PC-9 (cell line): ENCODE data around the gene MRPL14. TPM values are rescaled to one million over a fixed set of nuclear protein-coding genes. Genes with fewer than 3 reads are reported as not detected.

ENCODE experiments used
- Bru-seq: library from RNA; stranded (reverse); fragments of 400-500 nt; gene quantifications from one replicate; lab custom pipeline; 2021; lab: Mats Ljungman, UMichigan
- BruChase-seq, 2 experiments: library from RNA; stranded (reverse); fragments of 400-500 nt; gene quantifications; one replicate each; lab custom pipeline; 2021; lab: Mats Ljungman, UMichigan
- BruUV-seq: library from RNA; stranded (reverse); fragments of 400-500 nt; replicated peaks from 2 replicates; lab custom pipeline; 2021; lab: Mats Ljungman, UMichigan
- CTCF ChIA-PET: fragments of 300-600 bp; sonication (Branson Sonifier 250); formaldehyde crosslinking; loops from one replicate; lab custom pipeline; 2022; ENCODE audit warnings: antibody characterized with exemption; lab: Charles Lee
- POLR2A ChIA-PET: fragments of 300-600 bp; sonication (Branson Sonifier 250); formaldehyde crosslinking; loops from one replicate; lab custom pipeline; 2022; ENCODE audit warnings: antibody characterized with exemption; ENCODE audit not compliant: unreplicated experiment; lab: Charles Lee
- DNase-seq, 2 experiments: peaks; one replicate each; pipeline versions ENCODE4 v3.0.0 to v3.0.0-alpha.2; 2015 to 2022; ENCODE audit warnings: mixed read lengths in 1 of 2
- H2AFZ ChIP-seq: fragments of 200-600 bp; sonication (generic); 2 replicates; pipeline ENCODE4 v1.8.1; 2017; ENCODE audit warnings: antibody characterized with exemption
- H3F3A ChIP-seq: fragments of 200-600 bp; sonication (generic); 2 replicates; pipeline ENCODE4 v1.8.1; 2017; ENCODE audit warnings: antibody characterized with exemption, mild to moderate bottlenecking, low read depth; ENCODE audit not compliant: insufficient read depth
- H3K27ac ChIP-seq: fragments of 200-600 bp; sonication (generic); 2 replicates; pipeline ENCODE4 v1.6.1; 2016; ENCODE audit warnings: mixed run types
- H3K27me3 ChIP-seq: fragments of 200-600 bp; sonication (generic); 2 replicates; pipeline ENCODE4 v1.6.1; 2016; ENCODE audit warnings: low read depth, mixed run types; ENCODE audit not compliant: insufficient read depth
- H3K36me3 ChIP-seq: fragments of 200-600 bp; sonication (generic); 2 replicates; pipeline ENCODE4 v1.6.1; 2016; ENCODE audit warnings: low read depth, mixed run types
- H3K4me1 ChIP-seq: fragments of 200-600 bp; sonication (generic); replicated peaks from 2 replicates; pipeline ENCODE4 v1.6.1; 2016; ENCODE audit warnings: mixed run types; ENCODE audit not compliant: insufficient read depth
- H3K4me2 ChIP-seq: fragments of 200-600 bp; sonication (generic); 2 replicates; pipeline ENCODE4 v1.6.1; 2017; ENCODE audit warnings: mixed run types
- H3K4me3 ChIP-seq: fragments of 200-600 bp; sonication (generic); 2 replicates; pipeline ENCODE4 v1.6.1; 2016; ENCODE audit warnings: mixed run types
- H3K79me2 ChIP-seq: fragments of 200-600 bp; sonication (generic); 2 replicates; pipeline ENCODE4 v1.6.1; 2017; ENCODE audit warnings: low read depth, mixed run types
- H3K9me2 ChIP-seq: fragments of 200-600 bp; sonication (generic); 2 replicates; pipeline ENCODE4 v1.8.1; 2017; ENCODE audit warnings: mild to moderate bottlenecking; ENCODE audit not compliant: insufficient read depth
- H3K9me3 ChIP-seq: fragments of 200-600 bp; sonication (generic); 2 replicates; pipeline ENCODE4 v1.8.1; 2016; ENCODE audit warnings: low read depth; ENCODE audit not compliant: insufficient read depth
- H4K20me1 ChIP-seq: fragments of 200-600 bp; sonication (generic); 2 replicates; pipeline ENCODE4 v1.8.1; 2017; ENCODE audit not compliant: insufficient read depth
- EZH2 ChIP-seq: fragments of 200-600 bp; sonication (generic); IDR thresholded peaks from 2 replicates; pipeline ENCODE4 v1.8.0; 2017; ENCODE audit warnings: antibody characterized with exemption, low read depth
- intact Hi-C: fragments of 100-400 bp; cut with micrococcal nuclease; formaldehyde crosslinking; loops from one replicate; pipeline ENCODE4 v1.10.0; 2022; ENCODE audit not compliant: unreplicated experiment
- long read RNA-seq: library from polyadenylated mRNA; stranded (forward); transcript quantifications from one replicate; pipeline ENCODE4 v2.0.0, GENCODE V29; 2022
- total RNA-seq: library from RNA; stranded (reverse); gene quantifications from 2 replicates; pipeline ENCODE4 v1.2.3, GENCODE V29; 2021
- TF ChIP-seq, protein P1 (sequence below): fragments of 200-600 bp; sonication (generic); conservative IDR thresholded peaks from 2 replicates; pipeline ENCODE4 v1.6.1; 2017; ENCODE audit warnings: mixed run types, antibody characterized with exemption, mild to moderate bottlenecking, moderate library complexity

MRPL14 gene
- total RNA-seq (96.3 and 97.9 TPM in 2 replicates), Bru-seq, nascent RNA (percentile 94 among the genes with signal in this experiment), BruChase-seq, experiment 1, labeled RNA remaining after a 2-hour chase (percentile 87 among the genes with signal in this experiment), BruChase-seq, experiment 2, labeled RNA remaining after a 6-hour chase (percentile 91 among the genes with signal in this experiment)
- long read RNA-seq, transcript MRPL14-201 (3 exons, 959 nt) = major isoform, 306 of 330 reads
- long read RNA-seq, partial matches to known transcripts = 14 of 330 reads
- long read RNA-seq, other reads (novel, unspliced or antisense) = 10 of 330 reads

DNA sequence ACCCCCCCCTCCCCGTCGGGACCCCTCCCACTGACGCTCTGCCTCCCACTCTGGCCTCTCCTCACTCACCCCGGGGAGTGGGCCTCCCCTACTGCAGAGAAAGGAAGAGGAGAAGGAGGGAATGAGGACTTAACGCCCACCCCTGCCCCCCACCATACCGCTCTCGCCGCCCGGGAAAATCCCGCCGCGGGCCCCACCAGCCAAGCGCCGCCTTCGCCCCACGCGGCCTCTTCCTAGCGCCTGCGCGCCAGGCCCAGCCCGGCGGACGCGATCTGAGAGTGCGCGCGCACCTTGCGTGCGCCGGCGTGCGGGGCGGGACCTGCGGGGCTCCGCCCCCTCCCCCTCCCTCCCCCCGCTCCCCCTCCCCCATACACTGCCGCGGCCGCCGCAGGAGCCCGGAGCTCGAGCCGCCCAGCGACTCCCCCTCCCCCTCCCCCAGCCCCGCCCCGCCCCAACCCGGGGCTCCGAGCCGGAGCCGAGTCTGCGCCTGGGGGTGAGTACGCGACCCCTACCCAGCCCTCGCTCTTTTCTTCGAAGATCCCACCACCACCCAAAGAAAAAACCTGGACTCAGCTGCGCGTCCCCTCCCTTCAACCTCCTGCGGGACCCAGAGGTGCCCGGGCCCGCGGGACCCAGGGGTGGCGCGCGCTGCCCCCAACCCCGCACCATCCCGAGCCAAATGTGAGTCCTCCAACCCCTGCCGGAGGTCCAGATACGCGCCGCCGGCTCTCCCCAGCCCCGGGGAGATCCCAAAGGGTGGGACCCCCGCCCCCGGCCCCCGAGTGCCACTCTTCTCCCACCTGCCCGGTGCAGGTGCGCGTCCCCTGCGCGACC lies at the start of gene MRPL14, which contains the start of gene TMEM63B:
Gene MRPL14 (minus strand): TSS at position 267 of the 834 bp plus-strand sequence. CDS start 10,841 bp downstream, outside the sequence.
Gene TMEM63B (plus strand): TSS at position 369 of the 834 bp plus-strand sequence. CDS start 7,031 bp downstream, outside the sequence.
- Histone ChIP-seq H2AFZ (peak within 1 kb of the TSS; percentile 97), H4K20me1 (peaks cover 41% of the 10 kb centered on the region), H3K27ac (peak within 1 kb of the TSS; percentile 54), H3K27me3 (no peaks in the 10 kb centered on the region), H3K9me2 (no peaks in the 10 kb centered on the region), H3K4me3 (peak within 1 kb of the TSS; percentile 94), H3K9me3 (no peaks in the 10 kb centered on the region), H3K4me1 (peaks cover 44% of the 10 kb centered on the region), H3K79me2 (peaks cover 65% of the 10 kb centered on the region), H3K36me3 (0 out of 2 replicates have a peak, but pooled peaks cover 9% of the 10 kb centered on the region), H3K4me2 (peak within 1 kb of the TSS; percentile 99), H3F3A (peaks cover 20% of the 10 kb centered on the region; the same call in 1 of the 2 replicates)
- TF ChIP-seq, protein P1, sequence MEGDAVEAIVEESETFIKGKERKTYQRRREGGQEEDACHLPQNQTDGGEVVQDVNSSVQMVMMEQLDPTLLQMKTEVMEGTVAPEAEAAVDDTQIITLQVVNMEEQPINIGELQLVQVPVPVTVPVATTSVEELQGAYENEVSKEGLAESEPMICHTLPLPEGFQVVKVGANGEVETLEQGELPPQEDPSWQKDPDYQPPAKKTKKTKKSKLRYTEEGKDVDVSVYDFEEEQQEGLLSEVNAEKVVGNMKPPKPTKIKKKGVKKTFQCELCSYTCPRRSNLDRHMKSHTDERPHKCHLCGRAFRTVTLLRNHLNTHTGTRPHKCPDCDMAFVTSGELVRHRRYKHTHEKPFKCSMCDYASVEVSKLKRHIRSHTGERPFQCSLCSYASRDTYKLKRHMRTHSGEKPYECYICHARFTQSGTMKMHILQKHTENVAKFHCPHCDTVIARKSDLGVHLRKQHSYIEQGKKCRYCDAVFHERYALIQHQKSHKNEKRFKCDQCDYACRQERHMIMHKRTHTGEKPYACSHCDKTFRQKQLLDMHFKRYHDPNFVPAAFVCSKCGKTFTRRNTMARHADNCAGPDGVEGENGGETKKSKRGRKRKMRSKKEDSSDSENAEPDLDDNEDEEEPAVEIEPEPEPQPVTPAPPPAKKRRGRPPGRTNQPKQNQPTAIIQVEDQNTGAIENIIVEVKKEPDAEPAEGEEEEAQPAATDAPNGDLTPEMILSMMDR = no peak
- no peak for TF ChIP-seq EZH2
- ChIA-PET CTCF (interaction anchor here (0.6 kb wide), 2 partner anchors 55 to 129 kb away, joined by 4 to 5 read pairs; no protein-coding TSS in a partner anchor), POLR2A (interaction anchor here (0.5 to 0.7 kb wide), 3 partner anchors 10 to 130 kb away, joined by 3 to 15 read pairs (median 4); partner anchors contain the start of gene SLC35B2)
- DNase-seq = peak; percentile 46 to 88
- intact Hi-C loops = no loop called here
- BruUV-seq = no TSS peak

DNA sequence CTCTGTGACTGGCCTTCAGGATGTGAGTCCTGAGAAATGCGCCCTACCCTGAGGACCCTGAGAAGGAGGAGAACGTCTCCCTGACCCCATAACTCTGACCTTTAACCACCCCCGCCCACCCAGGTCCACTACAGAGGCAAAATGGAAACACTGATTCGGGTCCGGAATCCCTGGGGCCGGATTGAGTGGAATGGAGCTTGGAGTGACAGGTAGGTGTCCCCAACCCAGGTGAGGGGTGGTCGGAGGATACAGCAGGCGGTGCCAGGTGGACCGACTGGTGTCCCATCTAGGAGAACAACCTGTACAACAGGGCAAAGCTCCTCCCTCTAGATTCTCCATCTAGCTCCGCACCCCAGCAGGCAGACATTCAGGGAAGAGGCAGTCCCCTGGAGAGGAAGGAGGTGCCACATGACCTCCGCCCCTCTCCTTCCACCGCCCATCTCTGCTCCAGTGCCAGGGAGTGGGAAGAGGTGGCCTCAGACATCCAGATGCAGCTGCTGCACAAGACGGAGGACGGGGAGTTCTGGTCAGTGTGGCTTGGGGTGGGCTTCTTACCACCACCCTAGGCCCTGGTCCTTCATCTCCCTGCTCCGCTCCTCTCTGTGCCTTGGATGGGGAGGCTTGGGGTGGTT lies 49.0 kb upstream of the MRPL14 start:
- Histone ChIP-seq H3K4me2 (no peak overlapping the region), H3K9me2 (no peaks in the 10 kb centered on the region), H3K27me3 (no peaks in the 10 kb centered on the region), H3F3A (peaks cover 15% of the 10 kb centered on the region; the same call in 1 of the 2 replicates), H3K4me1 (no peaks in the 10 kb centered on the region), H3K4me3 (no peak overlapping the region), H2AFZ (no peak overlapping the region), H3K27ac (no peak overlapping the region), H3K36me3 (no peaks in the 10 kb centered on the region), H3K9me3 (no peaks in the 10 kb centered on the region), H3K79me2 (no peaks in the 10 kb centered on the region), H4K20me1 (no peaks in the 10 kb centered on the region)
- DNase-seq = no peak
- CTCF ChIA-PET = no interaction called here
- no TSS peak for BruUV-seq
- POLR2A ChIA-PET = no interaction called here
- TF ChIP-seq EZH2 = no peak
- TF ChIP-seq, protein P1 = no peak
- intact Hi-C loops = no loop called here
